GM12892 (cell line): Measurements from ENCODE around the gene CNDP2. TPM values are rescaled to one million over a fixed set of nuclear protein-coding genes. Genes with fewer than 3 reads are reported as not detected.
A peak's percentile ranks its signal among the peaks of the same experiment; 100 is the strongest.

Experiments
- DNase-seq: peaks from one replicate; pipeline ENCODE4 v3.0.0; 2011; ENCODE audit not compliant: insufficient read length
- FAIRE-seq: peaks from 2 replicates; lab custom pipeline; 2011; peaks lifted over from hg19 to GRCh38; lab: Jason Lieb, UNC
- POLR2A ChIP-seq: IDR thresholded peaks from 2 replicates; pipeline ENCODE4 v1.6.1; 2011; ENCODE audit warnings: low read depth, low read length, control low read depth
- POLR2AphosphoS5 ChIP-seq: IDR thresholded peaks from 2 replicates; pipeline ENCODE4 v1.6.1; 2011; ENCODE audit warnings: low read depth, low read length, control low read depth
- TAF1 ChIP-seq: IDR thresholded peaks from 2 replicates; pipeline ENCODE4 v1.6.1; 2011; ENCODE audit warnings: low read depth, mild to moderate bottlenecking, control low read depth, low read length, borderline replicate concordance
- polyA plus RNA-seq: library from polyadenylated mRNA; unstranded; fragments of >200 nt; gene quantifications from one replicate; pipeline ENCODE4 v1.2.1, GENCODE V29; 2012; ENCODE audit warnings: missing spikeins, inconsistent platforms; ENCODE audit not compliant: missing spikeins

CNDP2 gene
- polyA plus RNA-seq: 98.3 TPM

GRCh38 chr18:74495581-74496507, at the start of gene CNDP2:
Gene CNDP2 (plus strand): TSS chr18:74496363. CDS start chr18:74499974, 3,611 bp downstream.
- TF ChIP-seq TAF1 (no peak), POLR2AphosphoS5 (peak; percentile 67), POLR2A (peak; percentile 74; the same call in 1 of the 2 replicates)
- FAIRE-seq (peak; percentile 100), DNase-seq (peak; percentile 88)

- no peak for TF ChIP-seq TAF1
- TF ChIP-seq POLR2AphosphoS5: no peak
- no peak for TF ChIP-seq POLR2A
- no peak for DNase-seq
- FAIRE-seq: no peak
Measured at GRCh38 chr18:74446631-74447403, 49.3 kb upstream of the CNDP2 start.

GRCh38 chr18:74447404-74448152, 48.6 kb upstream of the CNDP2 start:
- DNase-seq (no peak), FAIRE-seq (no peak)
- no peak for TF ChIP-seq POLR2AphosphoS5
- TF ChIP-seq POLR2A: no peak
- no peak for TF ChIP-seq TAF1

- FAIRE-seq (no peak), DNase-seq (no peak)
- TF ChIP-seq POLR2AphosphoS5: no peak
- no peak for TF ChIP-seq TAF1
- TF ChIP-seq POLR2A: no peak
Measured at GRCh38 chr18:74450626-74451025, 45.5 kb upstream of the CNDP2 start.

- DNase-seq: no peak
- TF ChIP-seq TAF1 (no peak), POLR2A (no peak), POLR2AphosphoS5 (no peak)
- FAIRE-seq: no peak
Measured at GRCh38 chr18:74451148-74451547, 45.0 kb upstream of the CNDP2 start.

- FAIRE-seq: no peak
- DNase-seq: no peak
- TF ChIP-seq POLR2AphosphoS5 (no peak), TAF1 (no peak), POLR2A (no peak)
Measured at GRCh38 chr18:74453016-74453566, 43.1 kb upstream of the CNDP2 start.

GRCh38 chr18:74453642-74454198, 42.4 kb upstream of the CNDP2 start:
- TF ChIP-seq POLR2A (no peak), POLR2AphosphoS5 (no peak), TAF1 (no peak)
- DNase-seq: no peak
- no peak for FAIRE-seq

GRCh38 chr18:74454279-74454751, 41.8 kb upstream of the CNDP2 start:
- no peak for TF ChIP-seq TAF1
- TF ChIP-seq POLR2A: no peak
- no peak for TF ChIP-seq POLR2AphosphoS5
- FAIRE-seq: no peak

GRCh38 chr18:74455386-74455785, 40.8 kb upstream of the CNDP2 start:
- DNase-seq (no peak), FAIRE-seq (no peak)
- TF ChIP-seq POLR2AphosphoS5 (no peak), POLR2A (no peak), TAF1 (no peak)

More at GRCh38 chr18:74454279-74454751, 41.8 kb upstream of the CNDP2 start:
- DNase-seq: no peak

- DNase-seq (no peak), FAIRE-seq (no peak)
- TF ChIP-seq TAF1 (no peak), POLR2AphosphoS5 (no peak), POLR2A (no peak)
Measured at GRCh38 chr18:74456017-74456348, 40.2 kb upstream of the CNDP2 start.
